Upper lobe of left lung (tissue), 6 donors: Measurements from ENCODE around the gene NRXN3. TPM values are rescaled to one million over a fixed set of nuclear protein-coding genes. Genes with fewer than 3 reads are reported as not detected.

Experiments
- ATAC-seq, 2 donors: fragments of 200-7000 bp; cut with Tn5 transposase; one replicate each; pipeline ENCODE4 v1.9.1; 2022; ENCODE audit warnings: mild to moderate bottlenecking in 2 of 2, moderate library complexity in 2 of 2; ENCODE audit not compliant: low FRiP score in 2 of 2
- DNase-seq, 2 donors: peaks; one replicate each; pipeline ENCODE4 v3.0.0-alpha.2; 2019 to 2020
- H3K27ac ChIP-seq, 4 donors: fragments of 200-600 bp; sonication (generic); one replicate each; pipeline ENCODE4 v1.5.1; 2016 to 2019
- H3K27me3 ChIP-seq, 4 donors: fragments of 200-600 bp; sonication (generic); one replicate each; pipeline ENCODE4 v1.5.1; 2017 to 2019
- H3K36me3 ChIP-seq, 4 donors: fragments of 200-600 bp; sonication (generic); one replicate each; pipeline ENCODE4 v1.5.1; 2016 to 2019
- H3K4me1 ChIP-seq, 4 donors: fragments of 200-600 bp; sonication (generic); one replicate each; pipeline ENCODE4 v1.5.1; 2018 to 2019
- H3K4me3 ChIP-seq, 4 donors: fragments of 200-600 bp; sonication (generic); one replicate each; pipeline ENCODE4 v1.5.1; 2017 to 2019; ENCODE audit warnings: mild to moderate bottlenecking in 2 of 4, moderate library complexity in 1 of 4
- H3K9me3 ChIP-seq, 4 donors: fragments of 200-600 bp; sonication (generic); one replicate each; pipeline ENCODE4 v1.5.1; 2018 to 2019
- EP300 ChIP-seq, 4 donors: sonication (generic); formaldehyde crosslinking; IDR thresholded peaks; one replicate each; pipeline ENCODE4 v1.5.1; 2017; ENCODE audit warnings: antibody characterized with exemption in 4 of 4, control low read depth in 2 of 4
- POLR2A ChIP-seq, 4 donors: fragments of 450-650 bp; IDR thresholded peaks; one replicate each; pipeline ENCODE4 v1.5.1; 2016 to 2017; ENCODE audit warnings: antibody characterized with exemption in 4 of 4, mild to moderate bottlenecking in 2 of 4
- POLR2AphosphoS5 ChIP-seq, 2 donors: sonication (generic); formaldehyde crosslinking; IDR thresholded peaks; one replicate each; pipeline ENCODE4 v1.5.1; 2017; ENCODE audit warnings: antibody characterized with exemption in 2 of 2
- WGBS, 2 donors: methylation state at CpG; one replicate each; pipeline ENCODE4 v1.1.5; 2017 to 2018; 5-methylcytosine and 5-hydroxymethylcytosine counted together
- total RNA-seq, 6 donors: library from RNA; depleted of rRNA in 4 of 6; stranded (reverse); fragments of >200 nt in 4 of 6; gene quantifications; one replicate each; pipeline versions ENCODE4 v1.1.0 to v1.2.1, GENCODE V29; 2016 to 2021
- TF ChIP-seq, protein P1 (sequence below), 6 experiments: fragments of 450-650 bp in 4 of 6; fragments of 200-600 bp in 2 of 6; sonication (generic) in 2 of 6; IDR thresholded peaks; one replicate each; pipeline ENCODE4 v1.5.1; 2016 to 2019; ENCODE audit warnings: antibody characterized with exemption in 6 of 6
- donor health status: DM: no; HTN: no; CAD: no; lungs with moderate emphysema.
- donor health status: DM: no; HTN: yes; CAD: no; lungs with severe emphysema.

Gene NRXN3
- total RNA-seq, 6 donors from 2014 or later: 4.4 to 14.9 (median 7.2) TPM

DNA sequence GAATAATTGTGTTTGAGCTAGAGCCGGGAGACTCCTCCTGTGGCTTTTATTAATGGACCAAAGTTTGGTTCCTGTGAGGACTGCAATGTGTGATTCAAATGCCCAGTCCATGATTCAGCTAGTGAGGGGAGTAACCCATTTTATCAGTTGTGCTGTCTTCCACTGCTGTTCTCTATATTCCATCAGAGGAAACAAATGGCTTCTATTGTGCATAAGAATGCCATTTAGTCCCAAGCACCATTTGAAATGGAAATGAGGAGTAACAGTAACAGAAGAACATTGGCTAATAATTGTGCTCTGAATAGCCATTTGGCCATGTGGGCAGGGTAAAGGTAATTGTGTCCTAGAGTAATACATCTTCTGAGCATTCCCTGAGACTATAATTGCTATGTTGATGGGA is 1398.4 kb downstream of the NRXN3 start:
- ATAC-seq: no peak
- no peaks in the 10 kb centered on the region for H3K4me1 ChIP-seq
- no peaks in the 10 kb centered on the region for H3K36me3 ChIP-seq
- H3K4me3 ChIP-seq: no peak overlapping the region
- no peak overlapping the region for H3K27ac ChIP-seq
- H3K27me3 ChIP-seq: no peaks in the 10 kb centered on the region
- no peak for DNase-seq
- TF ChIP-seq POLR2A (IDR thresholded peaks at IDR 0.05) (no peak), POLR2AphosphoS5 (IDR thresholded peaks at IDR 0.05) (no peak), EP300 (IDR thresholded peaks at IDR 0.05) (no peak)
- TF ChIP-seq, protein P1, sequence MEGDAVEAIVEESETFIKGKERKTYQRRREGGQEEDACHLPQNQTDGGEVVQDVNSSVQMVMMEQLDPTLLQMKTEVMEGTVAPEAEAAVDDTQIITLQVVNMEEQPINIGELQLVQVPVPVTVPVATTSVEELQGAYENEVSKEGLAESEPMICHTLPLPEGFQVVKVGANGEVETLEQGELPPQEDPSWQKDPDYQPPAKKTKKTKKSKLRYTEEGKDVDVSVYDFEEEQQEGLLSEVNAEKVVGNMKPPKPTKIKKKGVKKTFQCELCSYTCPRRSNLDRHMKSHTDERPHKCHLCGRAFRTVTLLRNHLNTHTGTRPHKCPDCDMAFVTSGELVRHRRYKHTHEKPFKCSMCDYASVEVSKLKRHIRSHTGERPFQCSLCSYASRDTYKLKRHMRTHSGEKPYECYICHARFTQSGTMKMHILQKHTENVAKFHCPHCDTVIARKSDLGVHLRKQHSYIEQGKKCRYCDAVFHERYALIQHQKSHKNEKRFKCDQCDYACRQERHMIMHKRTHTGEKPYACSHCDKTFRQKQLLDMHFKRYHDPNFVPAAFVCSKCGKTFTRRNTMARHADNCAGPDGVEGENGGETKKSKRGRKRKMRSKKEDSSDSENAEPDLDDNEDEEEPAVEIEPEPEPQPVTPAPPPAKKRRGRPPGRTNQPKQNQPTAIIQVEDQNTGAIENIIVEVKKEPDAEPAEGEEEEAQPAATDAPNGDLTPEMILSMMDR (IDR thresholded peaks at IDR 0.05): no peak
- 83 to 94% methylated on average over 1 of the region's 1 CpG for WGBS, 2 donors
- no peaks in the 10 kb centered on the region for H3K9me3 ChIP-seq

- ATAC-seq (no peak), DNase-seq (no peak)
- no peak for TF ChIP-seq EP300 (IDR thresholded peaks at IDR 0.05)
- H3K27ac ChIP-seq: no peak overlapping the region
- 88 to 93% methylated on average over 2 of the region's 2 CpGs for WGBS, 2 donors
- no peaks in the 10 kb centered on the region for H3K9me3 ChIP-seq
- no peaks in the 10 kb centered on the region for H3K4me1 ChIP-seq
- H3K27me3 ChIP-seq: no peaks in the 10 kb centered on the region
- no peak overlapping the region for H3K4me3 ChIP-seq
- no peaks in the 10 kb centered on the region for H3K36me3 ChIP-seq
Measured at GRCh38 chr14:79569072-79569471, 1398.9 kb downstream of the NRXN3 start.

DNA sequence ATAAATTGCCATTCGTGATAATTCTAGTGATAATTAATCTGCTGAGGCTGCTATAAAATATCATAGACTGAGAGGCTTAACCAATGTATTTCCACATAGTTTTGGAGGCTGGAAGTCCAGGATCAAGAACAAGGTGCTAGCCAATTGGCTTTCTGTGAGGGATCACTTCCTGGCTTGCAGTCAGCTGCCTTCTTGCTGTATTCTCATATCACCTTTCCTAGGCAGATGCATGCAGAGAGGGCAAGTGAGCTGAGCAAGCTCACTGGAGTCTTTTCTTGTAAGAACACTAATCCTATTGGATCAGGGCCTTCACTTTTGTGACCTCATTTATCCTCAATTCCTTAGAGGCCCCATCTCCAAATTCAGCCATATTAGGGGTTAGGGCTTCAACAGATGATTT is 1400.5 kb downstream of the NRXN3 start:
- Histone ChIP-seq H3K27me3 (no peaks in the 10 kb centered on the region), H3K27ac (no peak overlapping the region), H3K4me1 (no peaks in the 10 kb centered on the region), H3K4me3 (no peak overlapping the region), H3K36me3 (no peaks in the 10 kb centered on the region), H3K9me3 (no peaks in the 10 kb centered on the region)
- no peak for TF ChIP-seq POLR2AphosphoS5 (IDR thresholded peaks at IDR 0.05)
- TF ChIP-seq, protein P1 (IDR thresholded peaks at IDR 0.05): no peak
- TF ChIP-seq EP300 (IDR thresholded peaks at IDR 0.05): no peak
- TF ChIP-seq POLR2A (IDR thresholded peaks at IDR 0.05): no peak
- WGBS, 2 donors: 85 to 87% methylated on average over 1 of the region's 1 CpG
- DNase-seq (no peak), ATAC-seq (no peak)

DNA sequence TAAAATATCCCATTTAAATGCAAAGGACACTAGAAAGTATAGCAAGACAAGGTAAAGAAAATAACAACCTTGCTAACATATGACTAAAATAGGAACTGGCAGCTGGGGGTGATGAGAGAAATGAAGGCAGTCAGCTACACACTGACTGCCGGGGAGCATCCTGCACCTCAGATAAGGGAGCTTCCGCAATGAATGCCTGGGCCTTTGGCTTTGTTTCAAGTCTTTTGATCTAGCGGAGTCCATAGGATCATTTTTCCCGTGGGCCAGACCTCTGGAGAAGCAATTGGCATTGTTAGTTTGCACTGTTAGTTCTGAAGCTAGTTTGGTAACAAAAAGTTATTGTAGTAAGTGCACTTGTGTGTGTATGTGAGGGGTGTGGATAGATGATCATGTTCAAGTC is 1401.2 kb downstream of the NRXN3 start:
- H3K27me3 ChIP-seq: no peaks in the 10 kb centered on the region
- no peaks in the 10 kb centered on the region for H3K9me3 ChIP-seq
- no peak for ATAC-seq
- TF ChIP-seq, protein P1 (IDR thresholded peaks at IDR 0.05): no peak
- TF ChIP-seq POLR2AphosphoS5 (IDR thresholded peaks at IDR 0.05) (no peak), POLR2A (IDR thresholded peaks at IDR 0.05) (no peak), EP300 (IDR thresholded peaks at IDR 0.05) (no peak)
- no peak for DNase-seq
- 66 to 69% methylated on average over 4 of the region's 4 CpGs for WGBS, 2 donors
- no peak overlapping the region for H3K27ac ChIP-seq
- no peaks in the 10 kb centered on the region for H3K36me3 ChIP-seq
- no peak overlapping the region for H3K4me3 ChIP-seq
- H3K4me1 ChIP-seq: no peaks in the 10 kb centered on the region

GRCh38 chr14:79573486-79573885 is 1403.3 kb downstream of the NRXN3 start:
- no peaks in the 10 kb centered on the region for H3K4me1 ChIP-seq
- TF ChIP-seq, protein P1 (IDR thresholded peaks at IDR 0.05): no peak
- TF ChIP-seq EP300 (IDR thresholded peaks at IDR 0.05) (no peak), POLR2AphosphoS5 (IDR thresholded peaks at IDR 0.05) (no peak), POLR2A (IDR thresholded peaks at IDR 0.05) (no peak)
- H3K27me3 ChIP-seq: no peaks in the 10 kb centered on the region
- no peaks in the 10 kb centered on the region for H3K9me3 ChIP-seq
- DNase-seq (no peak), ATAC-seq (no peak)
- H3K27ac ChIP-seq: no peak overlapping the region
- WGBS, 2 donors: 60 to 70% methylated on average over 2 of the region's 2 CpGs
- H3K36me3 ChIP-seq: no peaks in the 10 kb centered on the region
- no peak overlapping the region for H3K4me3 ChIP-seq
